OCI-LY3 (cell line): ENCODE data around the gene CAP1.
"Not testable (repeated sequence)": the region's sequence is repeated elsewhere in the genome, so short reads cannot be mapped to it uniquely, and the experiment has no call there.

Experiments used
- H2AFZ ChIP-seq: fragments of 200-600, 300-600 bp; shearing (Covaris generic); 2 replicates; pipeline ENCODE4 v1.6.0; 2014; ENCODE audit warnings: antibody characterized with exemption, low read depth, low read length
- H3K27ac ChIP-seq: fragments of 200-600, 300-600 bp; sonication (generic); 2 replicates; pipeline ENCODE4 v1.5.1; 2014; ENCODE audit warnings: mild to moderate bottlenecking, low read length, moderate library complexity, mixed read lengths
- H3K27me3 ChIP-seq: fragments of 200-600, 300-600 bp; sonication (generic); 2 replicates; pipeline ENCODE4 v1.6.1; 2014; ENCODE audit warnings: low read depth, low read length, mixed read lengths
- H3K36me3 ChIP-seq: fragments of 200-600, 300-600 bp; sonication (generic); replicated peaks from 2 replicates; pipeline ENCODE3; 2014; ENCODE audit warnings: low read depth, low read length, mixed read lengths
- H3K4me1 ChIP-seq: fragments of 300-600, 200-600 bp; sonication (generic); 2 replicates; pipeline ENCODE4 v1.6.1; 2014; ENCODE audit warnings: low read length, mixed read lengths
- H3K4me2 ChIP-seq: fragments of 200-600, 300-600 bp; sonication (generic); 2 replicates; pipeline ENCODE4 v1.6.1; 2014; ENCODE audit warnings: low read length, mixed read lengths
- H3K4me3 ChIP-seq: fragments of 300-600, 200-600 bp; sonication (generic); 2 replicates; pipeline ENCODE4 v1.5.1; 2014; ENCODE audit warnings: antibody characterized with exemption, mild to moderate bottlenecking, low read length, moderate library complexity
- H3K79me2 ChIP-seq: fragments of 300-600, 200-600 bp; shearing (Covaris generic); 2 replicates; pipeline ENCODE4 v1.6.1; 2014; ENCODE audit warnings: mild to moderate bottlenecking, low read length, mixed read lengths
- H3K9ac ChIP-seq: fragments of 300-600, 200-600 bp; shearing (Covaris generic); 2 replicates; pipeline ENCODE4 v1.6.0; 2014; ENCODE audit warnings: mild to moderate bottlenecking, low read length, moderate library complexity
- H3K9me3 ChIP-seq: fragments of 200-600, 300-600 bp; shearing (Covaris generic); 2 replicates; pipeline ENCODE4 v1.6.1; 2014; ENCODE audit warnings: low read length, mixed read lengths; ENCODE audit not compliant: insufficient read depth
- H4K20me1 ChIP-seq: fragments of 200-600, 300-600 bp; sonication (generic); 2 replicates; pipeline ENCODE4 v1.6.1; 2016; ENCODE audit warnings: low read length, mixed read lengths; ENCODE audit not compliant: insufficient read depth
- EZH2phosphoT487 ChIP-seq: fragments of 200-600 bp; shearing (Covaris generic); IDR thresholded peaks from 2 replicates; pipeline ENCODE4 v1.6.1; 2018; ENCODE audit warnings: antibody characterized with exemption, mixed run types, low read depth
- TF ChIP-seq, protein P1 (sequence below): fragments of 200-600, 300-600 bp; sonication (generic); IDR thresholded peaks from 2 replicates; pipeline ENCODE4 v1.5.1; 2014; ENCODE audit warnings: antibody characterized with exemption, low read length, low read depth

Gene CAP1

DNA sequence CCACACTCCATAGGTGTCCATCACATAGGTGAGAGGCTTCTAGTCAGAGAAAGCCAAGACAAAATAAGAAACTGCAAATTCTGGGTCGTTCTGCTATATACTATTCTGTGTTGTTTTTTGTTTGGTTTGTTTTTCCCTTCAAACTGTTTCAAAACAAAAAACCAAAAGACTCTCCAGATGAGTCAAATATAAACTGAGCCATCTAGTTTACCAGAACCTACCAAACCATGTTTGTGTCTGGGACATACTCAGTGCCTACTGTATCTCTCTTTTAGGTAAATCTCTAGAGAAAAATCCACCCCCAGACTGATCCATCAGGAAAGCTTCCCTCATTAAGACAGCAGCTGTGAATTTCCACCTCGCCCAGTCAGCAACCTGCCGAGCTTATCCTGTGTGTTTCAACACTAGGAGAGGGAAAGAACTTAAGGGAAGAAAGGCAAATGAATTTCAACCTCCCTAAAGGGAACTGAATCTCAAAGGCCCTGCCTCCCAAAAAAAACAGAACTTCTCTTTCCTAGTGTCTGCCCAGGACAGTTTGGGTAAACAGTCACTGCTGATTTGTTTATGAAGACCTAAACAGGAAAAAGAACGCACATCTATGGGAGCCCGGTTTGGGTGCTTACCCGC, 39.4 kb downstream of the CAP1 start:
- H3K4me3 ChIP-seq = no peak overlapping the region
- H3K27ac ChIP-seq = no peak overlapping the region
- H3K27me3 ChIP-seq = no peaks in the 10 kb centered on the region
- H4K20me1 ChIP-seq = no peaks in the 10 kb centered on the region
- no peak overlapping the region for H3K9ac ChIP-seq
- H3K36me3 ChIP-seq = peaks cover 3% of the 10 kb centered on the region
- H3K79me2 ChIP-seq = no peaks in the 10 kb centered on the region
- no peaks in the 10 kb centered on the region for H3K9me3 ChIP-seq
- TF ChIP-seq EZH2phosphoT487 = no peak
- TF ChIP-seq, protein P1, sequence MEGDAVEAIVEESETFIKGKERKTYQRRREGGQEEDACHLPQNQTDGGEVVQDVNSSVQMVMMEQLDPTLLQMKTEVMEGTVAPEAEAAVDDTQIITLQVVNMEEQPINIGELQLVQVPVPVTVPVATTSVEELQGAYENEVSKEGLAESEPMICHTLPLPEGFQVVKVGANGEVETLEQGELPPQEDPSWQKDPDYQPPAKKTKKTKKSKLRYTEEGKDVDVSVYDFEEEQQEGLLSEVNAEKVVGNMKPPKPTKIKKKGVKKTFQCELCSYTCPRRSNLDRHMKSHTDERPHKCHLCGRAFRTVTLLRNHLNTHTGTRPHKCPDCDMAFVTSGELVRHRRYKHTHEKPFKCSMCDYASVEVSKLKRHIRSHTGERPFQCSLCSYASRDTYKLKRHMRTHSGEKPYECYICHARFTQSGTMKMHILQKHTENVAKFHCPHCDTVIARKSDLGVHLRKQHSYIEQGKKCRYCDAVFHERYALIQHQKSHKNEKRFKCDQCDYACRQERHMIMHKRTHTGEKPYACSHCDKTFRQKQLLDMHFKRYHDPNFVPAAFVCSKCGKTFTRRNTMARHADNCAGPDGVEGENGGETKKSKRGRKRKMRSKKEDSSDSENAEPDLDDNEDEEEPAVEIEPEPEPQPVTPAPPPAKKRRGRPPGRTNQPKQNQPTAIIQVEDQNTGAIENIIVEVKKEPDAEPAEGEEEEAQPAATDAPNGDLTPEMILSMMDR = no peak
- no peak overlapping the region for H2AFZ ChIP-seq
- H3K4me2 ChIP-seq = no peak overlapping the region
- H3K4me1 ChIP-seq = no peaks in the 10 kb centered on the region

DNA sequence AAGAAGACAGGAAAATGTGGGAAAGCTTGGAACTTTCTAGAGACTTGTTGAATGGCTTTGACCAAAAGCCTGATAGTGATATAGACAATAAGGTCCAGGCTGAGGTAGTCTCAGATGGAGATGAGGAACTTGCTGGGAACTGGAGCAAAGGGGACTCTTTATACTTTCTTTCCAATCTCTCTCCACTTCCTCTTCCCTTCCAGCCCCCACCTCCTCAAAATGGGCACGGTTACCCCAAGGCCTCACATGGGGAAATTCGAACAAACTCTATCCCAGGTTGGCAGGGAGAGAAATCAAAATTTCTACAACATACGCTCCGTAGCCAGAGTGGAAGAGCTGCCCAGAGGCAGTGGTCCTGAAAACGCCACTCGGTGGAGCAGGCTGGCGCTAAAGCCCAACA, 41.3 kb downstream of the CAP1 start:
- no peaks in the 10 kb centered on the region for H3K79me2 ChIP-seq
- H3K27me3 ChIP-seq = no peaks in the 10 kb centered on the region
- TF ChIP-seq EZH2phosphoT487 = no peak
- TF ChIP-seq, protein P1 = no peak
- H4K20me1 ChIP-seq = no peaks in the 10 kb centered on the region
- peaks cover 3% of the 10 kb centered on the region for H3K36me3 ChIP-seq
- no peak overlapping the region for H3K27ac ChIP-seq
- no peaks in the 10 kb centered on the region for H3K4me1 ChIP-seq
- no peak overlapping the region for H3K4me3 ChIP-seq
- no peak overlapping the region for H3K9ac ChIP-seq
- no peak overlapping the region for H3K4me2 ChIP-seq
- H3K9me3 ChIP-seq = no peaks in the 10 kb centered on the region
- H2AFZ ChIP-seq = no peak overlapping the region

DNA sequence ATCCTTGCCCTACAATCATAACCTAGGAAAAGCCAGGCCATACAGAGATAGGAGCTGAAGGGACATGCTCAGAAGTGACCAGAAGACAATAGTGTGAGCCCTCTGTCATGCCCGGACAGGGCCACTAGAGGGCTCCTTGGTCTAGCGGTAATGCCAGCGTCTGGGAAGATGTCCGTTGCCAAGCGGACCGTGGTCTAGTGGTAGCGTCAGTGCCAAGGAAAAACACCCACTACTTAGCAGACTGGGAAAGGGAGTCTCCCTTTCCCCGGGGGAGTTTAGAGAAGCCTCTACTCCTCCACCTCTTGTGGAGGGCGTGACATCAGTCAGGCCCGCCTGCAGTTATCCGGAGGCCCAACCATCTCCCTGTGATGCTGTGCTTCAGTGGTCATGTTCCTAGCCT, 44.2 kb downstream of the CAP1 start:
- H3K9me3 ChIP-seq, H3K79me2 ChIP-seq, H3K9ac ChIP-seq, H3K36me3 ChIP-seq, H3K27ac ChIP-seq, H3K4me2 ChIP-seq, H3K4me3 ChIP-seq, H3K4me1 ChIP-seq, H2AFZ ChIP-seq, H4K20me1 ChIP-seq, H3K27me3 ChIP-seq: not testable (repeated sequence)
- TF ChIP-seq, protein P1 = peak; percentile 47

DNA sequence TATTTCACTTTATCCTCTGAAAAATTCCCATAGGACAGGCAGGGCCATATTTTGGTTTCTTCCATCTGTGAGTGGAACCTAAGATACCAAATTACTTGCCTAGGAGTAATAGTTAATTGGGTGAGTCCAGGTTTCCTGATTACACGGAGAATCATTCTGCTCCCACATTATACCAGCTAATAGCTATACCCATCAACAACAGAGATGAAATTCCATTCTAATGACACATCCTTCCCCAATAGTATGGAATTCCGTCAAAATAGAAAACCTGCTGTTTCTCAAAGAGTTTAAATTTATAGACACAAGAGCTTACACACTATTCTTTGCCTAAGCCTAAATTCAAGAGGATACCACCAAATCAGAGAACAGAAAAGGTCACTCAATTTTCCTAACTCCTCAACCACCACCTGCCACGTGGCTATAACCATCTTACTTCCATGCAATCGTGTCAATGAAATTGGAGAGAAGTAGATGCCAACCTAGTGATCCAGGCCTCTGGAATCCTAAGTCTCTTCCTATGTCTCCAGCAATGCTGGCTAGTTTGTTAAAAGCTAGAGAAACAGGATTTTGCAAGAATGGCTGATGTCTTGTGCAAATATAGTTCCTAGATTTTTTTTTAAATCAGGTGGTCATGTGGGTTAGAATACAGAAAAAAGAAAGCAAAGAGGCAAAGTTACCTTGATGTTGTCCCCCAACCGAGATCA, 50.3 kb downstream of the CAP1 start:
- Histone ChIP-seq H3K27me3 (no peaks in the 10 kb centered on the region), H3K4me3 (no peak overlapping the region), H3K9me3 (no peaks in the 10 kb centered on the region), H3K27ac (no peak overlapping the region), H4K20me1 (no peaks in the 10 kb centered on the region), H3K36me3 (peaks cover 18% of the 10 kb centered on the region), H3K4me2 (no peak overlapping the region), H3K4me1 (peaks cover under 1% of the 10 kb centered on the region; the same call in 1 of the 2 replicates), H2AFZ (no peak overlapping the region), H3K79me2 (peaks cover 8% of the 10 kb centered on the region), H3K9ac (no peak overlapping the region)
- TF ChIP-seq, protein P1 = no peak
- no peak for TF ChIP-seq EZH2phosphoT487
